Lung (tissue), 12 donors: Measurements from ENCODE around the gene DYNC1H1. TPM values are rescaled to one million over a fixed set of nuclear protein-coding genes. Genes with fewer than 3 reads are reported as not detected.

ENCODE experiments used
- ATAC-seq: fragments of 200-7000 bp; cut with Tn5 transposase; one replicate; pipeline ENCODE4 v1.9.1; 2020; ENCODE audit warnings: moderate number of reproducible peaks; ENCODE audit not compliant: insufficient read depth, low FRiP score
- DNase-seq, 3 donors: peaks; one replicate each; pipeline ENCODE4 v3.0.0-alpha.2; 2013 to 2017
- H3K27ac ChIP-seq, 2 donors: one replicate each; pipeline ENCODE4 v1.5.1; 2013; ENCODE audit warnings: mild to moderate bottlenecking in 2 of 2, moderate library complexity in 2 of 2, control low read depth in 1 of 2, inconsistent platforms in 1 of 2, low read depth in 1 of 2, low read length in 1 of 2
- H3K27me3 ChIP-seq, 3 donors: one replicate each; pipeline ENCODE4 v1.5.1; 2013; ENCODE audit warnings: low read length in 2 of 3; ENCODE audit not compliant: control insufficient read depth in 3 of 3, insufficient read depth in 3 of 3
- H3K36me3 ChIP-seq, 4 donors: one replicate each; pipeline ENCODE4 v1.5.1; 2013; ENCODE audit warnings: low read length in 4 of 4, mild to moderate bottlenecking in 1 of 4, moderate library complexity in 1 of 4; ENCODE audit not compliant: control insufficient read depth in 4 of 4, insufficient read depth in 4 of 4
- H3K4me1 ChIP-seq, 5 donors: one replicate each; pipeline ENCODE4 v1.5.1; 2013; ENCODE audit warnings: low read length in 5 of 5, mild to moderate bottlenecking in 2 of 5, moderate library complexity in 1 of 5; ENCODE audit not compliant: control insufficient read depth in 5 of 5, insufficient read depth in 5 of 5
- H3K4me3 ChIP-seq: one replicate; pipeline ENCODE4 v1.5.1; 2013; ENCODE audit warnings: mild to moderate bottlenecking, control low read depth, moderate library complexity
- H3K9ac ChIP-seq, 2 donors: one replicate each; pipeline ENCODE4 v1.5.1; 2013; ENCODE audit warnings: low read length in 2 of 2, control low read depth in 1 of 2; ENCODE audit not compliant: insufficient read depth in 1 of 2
- H3K9me3 ChIP-seq, 4 donors: one replicate each; pipeline ENCODE4 v1.5.1; 2013; ENCODE audit warnings: low read length in 3 of 4, mild to moderate bottlenecking in 1 of 4, moderate library complexity in 1 of 4; ENCODE audit not compliant: control insufficient read depth in 4 of 4, insufficient read depth in 3 of 4
- CTCF ChIP-seq: IDR thresholded peaks from 2 replicates; pipeline ENCODE4 v1.5.1; 2012; ENCODE audit warnings: mild to moderate bottlenecking; ENCODE audit errors: control extremely low read depth, extremely low read depth
- WGBS, 2 donors: extraction: QIAGEN DNeasy Blood & Tissue Kit; methylation state at CpG; one replicate each; pipeline ENCODE4 v1.1.7; 2013; 5-methylcytosine and 5-hydroxymethylcytosine counted together
- polyA plus RNA-seq, 2 donors: library from polyadenylated mRNA; stranded (reverse); fragments of 200-250 nt; gene quantifications; one replicate each; pipeline ENCODE4 v1.2.1, GENCODE V29; 2013
- total RNA-seq, 2 donors: library from RNA; depleted of rRNA in 1 of 2; stranded (reverse); fragments of >200 nt in 1 of 2; gene quantifications; one replicate each; pipeline ENCODE4 v1.2.1, GENCODE V29; 2014 to 2021
- donor health status: control.
- donor health status: control.
- donor health status: Bipolar disorder and iron deficiency.
- donor health status: healthy.
- donor health status: DM: yes; HTN: yes; CAD: no.

DYNC1H1 gene
- total and polyA plus RNA-seq, 4 donors = 111 to 485 (median 328) TPM

- Histone ChIP-seq H3K9me3 (peaks cover 0 to 2% (median 0%) of the 10 kb centered on the region in 4 donors), H3K4me1 (no peaks in the 10 kb centered on the region), H3K27me3 (no peaks in the 10 kb centered on the region), H3K4me3 (no peak overlapping the region), H3K27ac (no peak overlapping the region), H3K36me3 (peaks cover 44 to 71% (median 53%) of the 10 kb centered on the region in 4 donors), H3K9ac (no peak overlapping the region)
- 94 to 97% methylated on average over 9 of the region's 9 CpGs for WGBS, 2 donors
- no peak for TF ChIP-seq CTCF
- no peak for ATAC-seq
- no peak for DNase-seq
Observed at GRCh38 chr14:102042699-102043098, 78.3 kb downstream of the DYNC1H1 start.

GRCh38 chr14:102043251-102044025 lies 79.1 kb downstream of the DYNC1H1 start:
- 89 to 90% methylated on average over 22 of the region's 22 CpGs for WGBS, 2 donors
- Histone ChIP-seq H3K4me3 (no peak overlapping the region), H3K27me3 (no peaks in the 10 kb centered on the region), H3K27ac (peak overlapping the region in 1 of 2 donors; percentile 42), H3K4me1 (no peaks in the 10 kb centered on the region), H3K36me3 (peaks cover 46 to 73% (median 57%) of the 10 kb centered on the region in 4 donors), H3K9me3 (peaks cover 0 to 2% (median 0%) of the 10 kb centered on the region in 4 donors), H3K9ac (no peak overlapping the region)
- TF ChIP-seq CTCF = no peak
- ATAC-seq (no peak), DNase-seq (peak in 1 of 3 donors; percentile 25)

GRCh38 chr14:102044566-102044965 lies 80.2 kb downstream of the DYNC1H1 start:
- H3K4me1 ChIP-seq = no peaks in the 10 kb centered on the region
- ATAC-seq (no peak), DNase-seq (no peak)
- 94 to 97% methylated on average over 13 of the region's 13 CpGs for WGBS, 2 donors
- no peaks in the 10 kb centered on the region for H3K27me3 ChIP-seq
- H3K27ac ChIP-seq = no peak overlapping the region
- H3K36me3 ChIP-seq = peaks cover 50 to 73% (median 57%) of the 10 kb centered on the region in 4 donors
- H3K9me3 ChIP-seq = peaks cover 0 to 2% (median 0%) of the 10 kb centered on the region in 4 donors
- H3K4me3 ChIP-seq = no peak overlapping the region
- H3K9ac ChIP-seq = no peak overlapping the region
- TF ChIP-seq CTCF = no peak
